ENCODE results near the gene NUDT17.

Gene NUDT17

DNA sequence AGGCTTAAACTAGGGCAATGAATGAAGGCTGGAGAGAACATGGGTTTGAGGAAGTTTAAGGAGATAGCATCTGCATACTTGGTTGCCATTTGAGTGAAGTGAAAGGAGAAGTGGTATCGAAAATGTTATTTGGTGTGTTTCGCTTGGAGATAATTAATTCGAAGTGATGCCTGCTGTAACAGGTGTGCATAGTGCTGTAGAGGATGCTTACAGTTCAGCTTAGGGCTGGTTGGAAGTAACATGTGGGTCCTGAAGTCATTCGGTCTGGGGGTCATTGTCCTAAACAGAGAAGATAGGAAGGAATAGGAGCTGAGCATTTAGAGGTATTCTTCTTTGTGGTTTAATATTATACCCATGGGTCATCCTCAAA is 301 bp upstream of the NUDT17 start:
- H3K4me3 ChIP-seq (ENCODE audit: low read depth, low read length), result peak overlapping the region; percentile 46
- peak; percentile 75 for DNase-seq (ENCODE audit: low read depth)
- TF ChIP-seq, protein P1, sequence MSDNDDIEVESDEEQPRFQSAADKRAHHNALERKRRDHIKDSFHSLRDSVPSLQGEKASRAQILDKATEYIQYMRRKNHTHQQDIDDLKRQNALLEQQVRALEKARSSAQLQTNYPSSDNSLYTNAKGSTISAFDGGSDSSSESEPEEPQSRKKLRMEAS (IDR thresholded peaks at IDR 0.05; ENCODE audit: low read depth, low read length), result no peak
- TF ChIP-seq MYC (IDR thresholded peaks at IDR 0.05; ENCODE audit: low read depth, low read length), result no peak

GRCh38 chr1:145846201-145846612 is 777 bp downstream of the NUDT17 start:
- peak; percentile 47 for DNase-seq (ENCODE audit: low read depth)
- H3K4me3 ChIP-seq (ENCODE audit: low read depth, low read length), result no peak overlapping the region

GRCh38 chr1:145847827-145848226 is 2.4 kb downstream of the NUDT17 start:
- no peak for DNase-seq (ENCODE audit: low read depth)
- TF ChIP-seq, protein P1 (IDR thresholded peaks at IDR 0.05; ENCODE audit: low read depth, low read length), result no peak
- TF ChIP-seq, protein P2, sequence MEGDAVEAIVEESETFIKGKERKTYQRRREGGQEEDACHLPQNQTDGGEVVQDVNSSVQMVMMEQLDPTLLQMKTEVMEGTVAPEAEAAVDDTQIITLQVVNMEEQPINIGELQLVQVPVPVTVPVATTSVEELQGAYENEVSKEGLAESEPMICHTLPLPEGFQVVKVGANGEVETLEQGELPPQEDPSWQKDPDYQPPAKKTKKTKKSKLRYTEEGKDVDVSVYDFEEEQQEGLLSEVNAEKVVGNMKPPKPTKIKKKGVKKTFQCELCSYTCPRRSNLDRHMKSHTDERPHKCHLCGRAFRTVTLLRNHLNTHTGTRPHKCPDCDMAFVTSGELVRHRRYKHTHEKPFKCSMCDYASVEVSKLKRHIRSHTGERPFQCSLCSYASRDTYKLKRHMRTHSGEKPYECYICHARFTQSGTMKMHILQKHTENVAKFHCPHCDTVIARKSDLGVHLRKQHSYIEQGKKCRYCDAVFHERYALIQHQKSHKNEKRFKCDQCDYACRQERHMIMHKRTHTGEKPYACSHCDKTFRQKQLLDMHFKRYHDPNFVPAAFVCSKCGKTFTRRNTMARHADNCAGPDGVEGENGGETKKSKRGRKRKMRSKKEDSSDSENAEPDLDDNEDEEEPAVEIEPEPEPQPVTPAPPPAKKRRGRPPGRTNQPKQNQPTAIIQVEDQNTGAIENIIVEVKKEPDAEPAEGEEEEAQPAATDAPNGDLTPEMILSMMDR (IDR thresholded peaks at IDR 0.05; ENCODE audit: low read depth, low read length), result no peak
- no peak for TF ChIP-seq MYC (IDR thresholded peaks at IDR 0.05; ENCODE audit: low read depth, low read length)

More at GRCh38 chr1:145846201-145846612, 777 bp downstream of the NUDT17 start:
- TF ChIP-seq MYC (IDR thresholded peaks at IDR 0.05; ENCODE audit: low read depth, low read length), result no peak
- TF ChIP-seq, protein P1 (IDR thresholded peaks at IDR 0.05; ENCODE audit: low read depth, low read length), result no peak
- TF ChIP-seq, protein P2 (IDR thresholded peaks at IDR 0.05; ENCODE audit: low read depth, low read length), result peak; percentile 61
- no peak for TF ChIP-seq POLR2A (IDR thresholded peaks at IDR 0.05; ENCODE audit: extremely low read depth, insufficient read length)

GRCh38 chr1:145849356-145850160 is 4.1 kb downstream of the NUDT17 start:
- H3K4me3 ChIP-seq (ENCODE audit: low read depth, low read length), result no peak overlapping the region
- TF ChIP-seq POLR2A (IDR thresholded peaks at IDR 0.05; ENCODE audit: extremely low read depth, insufficient read length), result no peak
- TF ChIP-seq, protein P2 (IDR thresholded peaks at IDR 0.05; ENCODE audit: low read depth, low read length), result peak; percentile 41
- TF ChIP-seq, protein P1 (IDR thresholded peaks at IDR 0.05; ENCODE audit: low read depth, low read length), result no peak
- no peak for DNase-seq (ENCODE audit: low read depth)

More at GRCh38 chr1:145847827-145848226, 2.4 kb downstream of the NUDT17 start:
- H3K4me3 ChIP-seq (ENCODE audit: low read depth, low read length), result no peak overlapping the region

DNA sequence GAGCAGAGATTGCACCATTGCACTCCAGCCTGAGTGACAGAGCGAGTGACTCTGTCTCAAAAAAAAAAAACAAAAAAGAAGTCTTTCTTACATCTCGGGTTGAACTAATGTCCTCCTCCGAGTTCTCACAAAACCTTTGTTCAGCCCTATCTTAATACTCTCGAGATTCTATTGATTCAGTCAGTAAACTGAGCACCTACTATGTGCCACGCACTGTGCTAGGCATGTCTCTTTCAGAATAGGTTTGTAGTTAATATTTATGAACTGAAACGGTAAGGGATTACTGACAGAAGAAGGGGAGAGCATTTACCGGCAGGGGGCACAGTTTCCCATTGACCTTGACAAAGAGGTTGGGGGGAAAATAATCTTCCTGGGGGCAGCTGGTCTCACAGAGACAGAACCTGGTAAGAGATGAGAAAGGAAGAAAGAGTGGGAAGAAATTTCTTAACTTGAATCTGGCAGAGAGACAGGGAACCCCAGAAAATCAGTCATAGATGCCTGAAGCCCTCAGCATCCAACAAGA is 10.1 kb downstream of the NUDT17 start:
- TF ChIP-seq, protein P2 (IDR thresholded peaks at IDR 0.05; ENCODE audit: low read depth, low read length), result peak; percentile 3
- TF ChIP-seq MYC (IDR thresholded peaks at IDR 0.05; ENCODE audit: low read depth, low read length), result no peak
- H3K4me3 ChIP-seq (ENCODE audit: low read depth, low read length), result no peak overlapping the region
- DNase-seq (ENCODE audit: low read depth), result no peak

GRCh38 chr1:145857170-145857569 is 11.7 kb downstream of the NUDT17 start:
- TF ChIP-seq, protein P1 (IDR thresholded peaks at IDR 0.05; ENCODE audit: low read depth, low read length), result no peak
- no peak overlapping the region for H3K4me3 ChIP-seq (ENCODE audit: low read depth, low read length)

More at GRCh38 chr1:145857170-145857569, 11.7 kb downstream of the NUDT17 start:
- DNase-seq (ENCODE audit: low read depth), result no peak
